ENCODE results near the gene FHIT. TPM values are rescaled to one million over a fixed set of nuclear protein-coding genes. Genes with fewer than 3 reads are reported as not detected.

FHIT gene
- polyA plus RNA-seq, 12 donors: 3.8 to 10.9 (median 5.4) TPM; not detected in 2

DNA sequence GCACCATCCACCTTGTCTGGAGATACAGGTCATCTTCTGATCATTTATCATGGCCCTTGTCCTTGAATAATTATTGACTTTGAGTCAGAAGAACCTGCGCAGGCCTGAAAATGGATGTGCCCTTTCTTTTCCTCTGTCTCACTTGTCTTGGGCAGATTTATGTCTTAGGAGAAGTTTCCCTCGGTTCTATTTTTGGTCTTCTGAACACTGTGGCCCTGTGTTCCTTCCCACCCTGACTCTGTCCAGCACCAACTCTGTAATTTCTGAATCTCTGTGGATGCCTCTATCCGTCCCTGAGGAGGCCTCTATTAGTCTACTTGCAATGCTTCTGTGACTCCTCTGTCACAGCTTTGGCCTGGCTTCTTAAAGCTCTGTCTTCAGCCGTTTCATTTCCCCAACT is 1520.7 kb downstream of the FHIT start:
- no peak for DNase-seq

GRCh38 chr3:59728587-59728908 is 1522.7 kb downstream of the FHIT start:
- DNase-seq: no peak

DNA sequence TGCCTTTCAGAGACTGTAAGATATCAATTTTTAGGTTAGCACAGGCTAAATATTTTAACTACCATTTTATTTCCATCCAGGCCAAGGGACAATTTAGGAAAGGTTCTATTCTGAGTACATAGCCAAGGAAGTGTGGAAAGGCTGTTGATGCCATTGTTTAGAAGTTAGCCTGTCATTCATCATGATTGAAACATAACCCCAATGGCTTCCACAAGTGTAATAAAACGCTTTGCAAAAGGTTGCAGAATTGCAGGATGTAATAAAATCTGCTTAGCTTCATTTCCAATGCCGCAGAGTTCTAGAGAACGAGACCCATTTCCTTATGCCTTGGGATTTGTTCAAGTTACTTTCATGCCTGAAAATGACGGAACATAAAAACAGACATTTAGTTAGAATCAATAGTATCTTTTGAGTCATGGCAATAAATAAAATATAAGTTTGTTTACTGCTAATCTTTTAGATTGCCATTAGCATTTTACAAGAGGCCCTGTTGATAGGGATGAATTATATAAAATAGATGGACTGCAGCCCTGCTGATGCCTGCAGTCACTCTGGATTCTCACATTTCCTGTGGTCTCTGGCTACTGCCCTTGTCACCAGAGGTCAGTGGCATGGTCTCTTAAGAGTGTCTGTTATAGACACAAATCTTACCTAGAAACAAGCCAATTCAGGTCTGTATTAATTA is 1523.2 kb downstream of the FHIT start:
- DNase-seq: no peak

- no peak for DNase-seq
These were observed 1525.0 kb downstream of the FHIT start for GRCh38 chr3:59726279-59726678.

DNA sequence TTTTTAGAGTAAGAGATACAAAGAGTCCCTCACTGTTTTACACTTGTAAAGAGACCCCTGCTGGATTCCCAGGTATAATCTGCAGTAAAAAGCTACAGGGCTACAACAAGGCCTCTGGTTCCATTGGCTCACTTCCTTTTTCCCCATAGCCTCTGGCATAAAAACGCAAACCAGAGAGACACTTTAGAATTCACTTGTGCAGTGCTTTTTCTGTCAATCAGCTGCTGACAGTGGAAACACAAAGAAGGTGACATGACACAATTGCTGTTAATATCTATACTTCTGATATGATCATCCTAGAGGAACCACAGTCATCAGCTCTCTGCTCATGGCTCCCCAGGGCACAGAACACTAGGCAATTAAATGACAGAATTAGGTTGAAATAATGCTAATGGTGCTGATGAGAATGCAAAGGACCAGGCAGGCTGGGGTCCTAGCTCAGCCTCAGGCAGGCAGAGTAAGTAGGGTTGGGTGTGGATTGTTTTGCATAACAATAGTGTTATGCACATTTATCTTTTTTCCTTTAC is 1533.5 kb downstream of the FHIT start:
- DNase-seq: no peak

DNA sequence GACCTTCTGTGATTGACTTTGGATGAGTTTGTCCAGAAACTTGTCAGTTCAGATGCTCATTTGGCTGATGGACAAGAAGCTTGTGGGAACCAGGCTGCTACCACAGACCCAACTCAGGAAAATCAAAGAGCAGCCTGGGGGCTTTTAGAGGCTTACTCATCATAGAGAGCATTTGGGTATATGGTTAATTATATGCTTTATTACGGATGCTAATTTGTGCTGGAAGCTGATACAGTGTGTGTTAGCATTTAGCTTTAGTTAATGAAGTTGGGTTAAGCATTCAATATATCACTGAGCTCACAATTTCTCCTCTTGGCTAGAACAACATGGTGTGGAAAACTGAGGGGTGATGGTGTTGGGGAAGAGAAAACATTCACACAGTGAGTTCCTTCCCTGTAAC is 1537.2 kb downstream of the FHIT start:
- DNase-seq: no peak

DNA sequence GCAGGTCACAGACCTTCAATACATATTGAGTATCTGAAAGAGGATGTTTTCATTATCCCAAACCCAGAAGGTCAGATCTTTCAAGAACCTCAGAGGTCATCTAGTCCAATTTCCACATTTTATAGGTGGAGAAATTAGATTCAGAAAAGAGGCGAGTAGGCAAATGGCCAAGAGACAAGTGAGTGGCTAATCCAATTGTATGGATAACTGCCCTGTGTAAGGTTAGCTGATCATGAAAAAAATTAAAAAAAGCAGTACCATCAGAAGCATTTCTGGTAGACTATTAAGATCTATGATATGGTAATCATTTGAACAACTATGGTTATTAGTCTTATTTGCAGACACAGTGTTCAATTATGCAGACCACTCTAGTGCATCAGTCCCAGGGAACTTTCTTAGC is 1540.7 kb downstream of the FHIT start:
- no peak for DNase-seq

DNA sequence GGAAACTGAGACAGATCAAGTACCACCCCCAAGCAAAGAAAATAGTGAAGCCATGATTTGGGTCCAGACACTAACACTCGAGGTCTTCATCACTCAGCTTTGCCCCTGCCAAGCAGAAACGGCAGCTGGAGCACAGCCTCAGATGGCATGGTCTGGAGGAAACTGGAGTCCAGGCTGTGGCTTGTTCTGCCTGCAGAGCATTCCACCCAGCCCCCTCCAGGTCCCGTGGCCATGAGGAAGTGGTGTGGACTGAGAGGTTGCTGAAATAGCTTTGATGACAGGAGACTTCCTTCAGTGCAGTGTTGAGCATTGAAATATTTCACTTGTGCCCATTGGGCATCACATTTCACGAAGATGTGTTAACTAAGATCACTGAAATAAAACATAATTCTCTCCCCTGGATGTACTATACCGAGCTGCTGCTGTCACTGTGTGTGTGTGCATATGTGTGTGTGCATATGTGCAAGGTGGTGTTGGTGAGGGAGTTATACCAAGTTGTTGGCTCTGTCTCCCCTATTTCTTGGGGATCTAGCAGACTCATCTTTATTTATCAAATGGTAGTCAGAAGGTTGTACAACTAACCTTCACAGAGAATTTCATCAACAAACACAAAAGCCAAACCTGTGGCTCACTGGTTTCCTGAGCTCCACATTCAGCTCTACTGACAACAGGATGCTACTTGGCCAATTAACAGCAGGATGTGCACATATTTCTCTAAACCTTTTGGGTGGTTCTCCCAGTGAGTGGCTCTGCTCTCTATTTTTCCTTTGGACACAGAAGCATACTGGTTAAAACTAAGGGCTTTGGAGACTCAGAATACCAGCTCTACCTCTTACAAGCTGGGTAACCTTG is 1541.3 kb downstream of the FHIT start:
- DNase-seq: peak; percentile 22

GRCh38 chr3:59708202-59708601 is 1543.0 kb downstream of the FHIT start:
- DNase-seq: no peak

DNA sequence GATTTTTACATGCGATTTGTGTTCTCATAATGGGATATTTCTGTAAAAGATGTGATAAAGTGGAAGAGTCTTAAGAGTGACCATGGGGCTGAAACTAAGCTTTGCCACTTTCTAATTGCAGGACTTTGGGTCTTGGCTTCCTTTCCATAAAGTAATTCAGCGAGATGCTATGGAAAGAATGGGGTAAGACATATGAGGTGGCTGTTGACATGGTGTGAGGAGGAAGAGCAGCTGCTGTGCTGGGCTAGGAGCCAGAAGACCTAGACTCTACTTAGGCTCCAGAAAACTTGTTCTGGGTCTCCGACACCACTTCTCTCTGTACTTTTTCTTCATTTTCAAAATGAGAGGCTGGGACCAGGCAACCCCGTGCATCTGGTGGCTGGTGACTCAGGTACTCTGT is 1547.0 kb downstream of the FHIT start:
- peak; percentile 13 for DNase-seq

- no peak for DNase-seq
These were observed 1551.5 kb downstream of the FHIT start for GRCh38 chr3:59699648-59700320.

Measured in muscle of arm (tissue), 12 donors.